ENCODE measurements around the gene ZNF335.

DNA sequence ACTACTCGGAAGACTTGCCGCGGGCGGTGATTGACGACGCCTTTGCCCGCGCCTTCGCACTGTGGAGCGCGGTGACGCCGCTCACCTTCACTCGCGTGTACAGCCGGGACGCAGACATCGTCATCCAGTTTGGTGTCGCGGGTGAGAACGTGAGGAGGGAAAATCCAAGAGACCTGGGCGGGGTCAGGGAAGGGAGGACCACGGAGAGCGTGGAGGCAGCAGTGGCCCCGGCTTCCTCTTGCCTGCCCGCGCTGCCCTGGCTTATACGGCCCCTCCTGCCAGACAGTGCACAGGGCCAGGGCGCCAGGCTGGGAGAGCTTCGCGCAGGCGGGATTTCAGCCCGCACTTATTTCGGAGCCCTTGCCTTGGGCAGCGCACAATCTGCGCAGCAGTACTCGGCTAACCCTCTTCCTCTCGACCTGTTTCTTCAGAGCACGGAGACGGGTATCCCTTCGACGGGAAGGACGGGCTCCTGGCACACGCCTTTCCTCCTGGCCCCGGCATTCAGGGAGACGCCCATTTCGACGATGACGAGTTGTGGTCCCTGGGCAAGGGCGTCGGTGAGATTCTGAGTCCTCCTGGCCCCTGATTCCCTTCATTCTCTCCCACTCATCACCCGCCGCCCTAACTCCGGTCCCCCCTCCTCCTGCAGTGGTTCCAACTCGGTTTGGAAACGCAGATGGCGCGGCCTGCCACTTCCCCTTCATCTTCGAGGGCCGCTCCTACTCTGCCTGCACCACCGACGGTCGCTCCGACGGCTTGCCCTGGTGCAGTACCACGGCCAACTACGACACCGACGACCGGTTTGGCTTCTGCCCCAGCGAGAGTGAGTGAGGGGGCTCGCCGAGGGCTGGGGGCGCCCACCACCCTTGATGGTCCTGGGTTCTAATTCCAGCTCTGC, 38.7 kb upstream of the ZNF335 start:
- TF ChIP-seq, protein P1, sequence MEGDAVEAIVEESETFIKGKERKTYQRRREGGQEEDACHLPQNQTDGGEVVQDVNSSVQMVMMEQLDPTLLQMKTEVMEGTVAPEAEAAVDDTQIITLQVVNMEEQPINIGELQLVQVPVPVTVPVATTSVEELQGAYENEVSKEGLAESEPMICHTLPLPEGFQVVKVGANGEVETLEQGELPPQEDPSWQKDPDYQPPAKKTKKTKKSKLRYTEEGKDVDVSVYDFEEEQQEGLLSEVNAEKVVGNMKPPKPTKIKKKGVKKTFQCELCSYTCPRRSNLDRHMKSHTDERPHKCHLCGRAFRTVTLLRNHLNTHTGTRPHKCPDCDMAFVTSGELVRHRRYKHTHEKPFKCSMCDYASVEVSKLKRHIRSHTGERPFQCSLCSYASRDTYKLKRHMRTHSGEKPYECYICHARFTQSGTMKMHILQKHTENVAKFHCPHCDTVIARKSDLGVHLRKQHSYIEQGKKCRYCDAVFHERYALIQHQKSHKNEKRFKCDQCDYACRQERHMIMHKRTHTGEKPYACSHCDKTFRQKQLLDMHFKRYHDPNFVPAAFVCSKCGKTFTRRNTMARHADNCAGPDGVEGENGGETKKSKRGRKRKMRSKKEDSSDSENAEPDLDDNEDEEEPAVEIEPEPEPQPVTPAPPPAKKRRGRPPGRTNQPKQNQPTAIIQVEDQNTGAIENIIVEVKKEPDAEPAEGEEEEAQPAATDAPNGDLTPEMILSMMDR (IDR thresholded peaks at IDR 0.05), result no peak
- no peak for TF ChIP-seq POLR2A (IDR thresholded peaks at IDR 0.05; ENCODE audit: low read depth)
- no peak for TF ChIP-seq POLR2AphosphoS5 (IDR thresholded peaks at IDR 0.05)
- TF ChIP-seq EP300 (IDR thresholded peaks at IDR 0.05), result no peak
